HG02763 (cell line): Measurements from ENCODE around the gene DCST2.

Experiments used
- ATAC-seq: cut with Tn5 transposase; IDR thresholded peaks from one replicate; pipeline ENCODE4 v1.9.1; 2021; ENCODE audit warnings: mild to moderate bottlenecking, moderate library complexity; ENCODE audit not compliant: unreplicated experiment

The DCST2 gene

GRCh38 chr1:155012026-155012546 lies 21.5 kb downstream of the DCST2 start:
- ATAC-seq = no peak

GRCh38 chr1:155011437-155012025 lies 22.1 kb downstream of the DCST2 start:
- no peak for ATAC-seq

GRCh38 chr1:155011004-155011416 lies 22.6 kb downstream of the DCST2 start:
- ATAC-seq = no peak

- ATAC-seq = no peak
Measured at GRCh38 chr1:155010211-155010918, 23.2 kb downstream of the DCST2 start.

- ATAC-seq = no peak
Measured at GRCh38 chr1:155009742-155010141, 23.8 kb downstream of the DCST2 start.

- no peak for ATAC-seq
Measured at GRCh38 chr1:155009221-155009711, 24.3 kb downstream of the DCST2 start.

GRCh38 chr1:155008015-155008941 lies 25.3 kb downstream of the DCST2 start:
- ATAC-seq = no peak

GRCh38 chr1:155007251-155007828 lies 26.2 kb downstream of the DCST2 start:
- no peak for ATAC-seq

- ATAC-seq = no peak
Measured at GRCh38 chr1:155006601-155007101, 26.9 kb downstream of the DCST2 start.

- no peak for ATAC-seq
Measured at GRCh38 chr1:155005076-155006011, 28.2 kb downstream of the DCST2 start.

GRCh38 chr1:155004352-155005075 lies 29.1 kb downstream of the DCST2 start:
- no peak for ATAC-seq

- no peak for ATAC-seq
Measured at GRCh38 chr1:155003766-155004351, 29.7 kb downstream of the DCST2 start.

- no peak for ATAC-seq
Measured at GRCh38 chr1:155003227-155003765, 30.3 kb downstream of the DCST2 start.

- no peak for ATAC-seq
Measured at GRCh38 chr1:155002464-155003226, 30.9 kb downstream of the DCST2 start, which contains the start of gene ZBTB7B. ZBTB7B (plus strand) TSS chr1:155002802; CDS start chr1:155014661, 11,859 bp downstream.

- peak; percentile 57 for ATAC-seq
Measured at GRCh38 chr1:155001675-155002463, 31.7 kb downstream of the DCST2 start.

GRCh38 chr1:155001425-155001674 lies 32.2 kb downstream of the DCST2 start:
- ATAC-seq = no peak
